ENCODE results near the gene CLRN2.

The CLRN2 gene

DNA sequence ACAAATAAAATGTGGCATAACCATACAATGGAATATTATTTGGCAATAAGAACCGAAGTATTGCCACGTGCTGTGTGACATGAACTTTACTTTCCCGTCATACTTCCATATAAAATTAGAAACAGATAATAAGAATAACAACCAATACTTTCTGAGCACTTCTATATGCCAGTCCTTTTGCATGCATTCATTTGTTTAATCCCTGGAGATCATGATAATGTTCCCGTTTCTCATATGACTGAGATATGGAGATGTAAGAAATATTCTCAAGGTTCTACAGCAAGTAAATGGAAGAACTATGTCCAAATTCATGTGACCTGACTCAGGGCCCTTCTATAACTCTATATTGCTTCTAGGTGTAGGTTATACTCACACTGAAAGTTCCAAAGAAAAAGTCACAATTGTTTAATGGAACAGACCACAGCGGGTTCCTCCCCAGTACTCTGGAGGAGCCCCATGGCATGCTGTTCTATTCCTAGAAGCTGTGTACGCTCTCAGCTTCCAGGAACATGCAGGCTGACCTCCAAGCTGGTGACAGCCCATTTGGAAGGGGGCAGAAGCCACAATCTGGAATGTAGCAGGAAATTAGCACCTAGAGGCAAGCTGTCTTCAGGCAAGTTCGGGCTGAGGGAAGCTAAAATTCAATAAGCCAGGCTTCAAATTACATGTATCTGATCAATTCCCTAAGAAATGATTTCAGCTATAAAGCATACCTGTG lies 34.6 kb upstream of the CLRN2 start:
- no peaks in the 10 kb centered on the region for H3K4me1 ChIP-seq (ENCODE audit: control insufficient read depth, low read length)
- H3K27ac ChIP-seq (ENCODE audit: low read depth, low read length), result no peak overlapping the region
- H3F3A ChIP-seq (ENCODE audit: control insufficient read depth, insufficient read depth), result no peaks in the 10 kb centered on the region
- H3K27me3 ChIP-seq (ENCODE audit: control insufficient read depth, low read length), result no peaks in the 10 kb centered on the region
- H4K20me1 ChIP-seq (ENCODE audit: control insufficient read depth, insufficient read depth, low read depth, low read length), result no peaks in the 10 kb centered on the region
- TF ChIP-seq EZH2phosphoT487 (IDR thresholded peaks at IDR 0.05; ENCODE audit: borderline replicate concordance, low read length), result no peak
- TF ChIP-seq, protein P1, sequence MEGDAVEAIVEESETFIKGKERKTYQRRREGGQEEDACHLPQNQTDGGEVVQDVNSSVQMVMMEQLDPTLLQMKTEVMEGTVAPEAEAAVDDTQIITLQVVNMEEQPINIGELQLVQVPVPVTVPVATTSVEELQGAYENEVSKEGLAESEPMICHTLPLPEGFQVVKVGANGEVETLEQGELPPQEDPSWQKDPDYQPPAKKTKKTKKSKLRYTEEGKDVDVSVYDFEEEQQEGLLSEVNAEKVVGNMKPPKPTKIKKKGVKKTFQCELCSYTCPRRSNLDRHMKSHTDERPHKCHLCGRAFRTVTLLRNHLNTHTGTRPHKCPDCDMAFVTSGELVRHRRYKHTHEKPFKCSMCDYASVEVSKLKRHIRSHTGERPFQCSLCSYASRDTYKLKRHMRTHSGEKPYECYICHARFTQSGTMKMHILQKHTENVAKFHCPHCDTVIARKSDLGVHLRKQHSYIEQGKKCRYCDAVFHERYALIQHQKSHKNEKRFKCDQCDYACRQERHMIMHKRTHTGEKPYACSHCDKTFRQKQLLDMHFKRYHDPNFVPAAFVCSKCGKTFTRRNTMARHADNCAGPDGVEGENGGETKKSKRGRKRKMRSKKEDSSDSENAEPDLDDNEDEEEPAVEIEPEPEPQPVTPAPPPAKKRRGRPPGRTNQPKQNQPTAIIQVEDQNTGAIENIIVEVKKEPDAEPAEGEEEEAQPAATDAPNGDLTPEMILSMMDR (IDR thresholded peaks at IDR 0.05; ENCODE audit: low read depth, low read length, poor library complexity, severe bottlenecking), result no peak
- no peak overlapping the region for H3K4me2 ChIP-seq (ENCODE audit: low read length)
- H3K79me2 ChIP-seq (ENCODE audit: control insufficient read depth, low read length), result no peaks in the 10 kb centered on the region
- no peak overlapping the region for H3K4me3 ChIP-seq (ENCODE audit: low read length)
- H3K9me2 ChIP-seq (replicated peaks; ENCODE audit: control insufficient read depth, low read length), result no peaks in the 10 kb centered on the region
- no peaks in the 10 kb centered on the region for H3K36me3 ChIP-seq (ENCODE audit: control insufficient read depth, low read length)
- no peaks in the 10 kb centered on the region for H3K9me3 ChIP-seq (ENCODE audit: control insufficient read depth, insufficient read depth, low read length)

DNA sequence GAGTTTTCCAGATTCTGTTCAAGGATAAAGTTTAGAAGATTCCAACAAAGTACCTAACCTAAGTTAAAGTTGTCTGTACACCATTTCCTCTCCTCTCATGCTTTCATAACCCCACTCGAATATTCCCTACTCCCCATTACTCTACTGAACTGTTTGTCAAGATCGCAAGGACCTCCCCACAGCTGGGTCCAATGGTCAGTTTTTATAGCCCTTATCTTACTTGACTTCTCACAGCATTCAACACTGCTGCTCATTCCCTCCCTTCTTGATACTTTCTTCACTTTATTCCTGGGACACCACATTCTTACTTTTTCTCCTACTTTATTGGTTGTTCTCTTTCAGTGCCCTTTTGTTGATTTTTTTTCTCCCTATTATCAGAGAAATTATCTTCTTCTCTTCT lies 34.0 kb upstream of the CLRN2 start:
- Histone ChIP-seq H3K4me1 (ENCODE audit: control insufficient read depth, low read length) (no peaks in the 10 kb centered on the region), H3K27ac (ENCODE audit: low read depth, low read length) (no peak overlapping the region), H4K20me1 (ENCODE audit: control insufficient read depth, insufficient read depth, low read depth, low read length) (no peaks in the 10 kb centered on the region), H3K27me3 (ENCODE audit: control insufficient read depth, low read length) (no peaks in the 10 kb centered on the region), H3K9me2 (replicated peaks; ENCODE audit: control insufficient read depth, low read length) (no peaks in the 10 kb centered on the region), H3K9me3 (ENCODE audit: control insufficient read depth, insufficient read depth, low read length) (no peaks in the 10 kb centered on the region), H3F3A (ENCODE audit: control insufficient read depth, insufficient read depth) (no peaks in the 10 kb centered on the region), H3K79me2 (ENCODE audit: control insufficient read depth, low read length) (no peaks in the 10 kb centered on the region), H3K36me3 (ENCODE audit: control insufficient read depth, low read length) (no peaks in the 10 kb centered on the region; the same call in 1 of the 2 replicates), H3K4me3 (ENCODE audit: low read length) (no peak overlapping the region), H3K4me2 (ENCODE audit: low read length) (no peak overlapping the region)
- no peak for TF ChIP-seq EZH2phosphoT487 (IDR thresholded peaks at IDR 0.05; ENCODE audit: borderline replicate concordance, low read length)
- TF ChIP-seq, protein P1 (IDR thresholded peaks at IDR 0.05; ENCODE audit: low read depth, low read length, poor library complexity, severe bottlenecking), result no peak

DNA sequence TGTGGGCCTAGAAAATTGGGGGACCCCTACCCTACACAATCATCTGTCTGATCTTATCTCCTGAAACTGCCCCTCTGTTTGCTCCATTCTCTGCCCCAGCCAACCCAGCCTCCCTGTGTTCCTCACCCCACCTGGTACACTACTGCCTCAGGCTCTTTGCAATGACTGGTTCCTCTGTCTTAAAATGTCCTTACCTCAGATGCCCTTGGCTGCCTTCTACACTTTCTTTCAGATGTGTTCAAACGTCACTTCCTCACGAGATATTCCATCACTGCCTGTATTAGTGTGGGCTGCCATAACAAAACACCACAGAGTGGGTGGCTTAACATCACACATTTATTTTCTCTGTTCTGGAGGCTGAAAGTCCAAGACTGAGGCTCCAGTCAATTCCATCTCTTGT lies 32.2 kb upstream of the CLRN2 start:
- H4K20me1 ChIP-seq (ENCODE audit: control insufficient read depth, insufficient read depth, low read depth, low read length), result no peaks in the 10 kb centered on the region
- no peak for TF ChIP-seq EZH2phosphoT487 (IDR thresholded peaks at IDR 0.05; ENCODE audit: borderline replicate concordance, low read length)
- TF ChIP-seq, protein P1 (IDR thresholded peaks at IDR 0.05; ENCODE audit: low read depth, low read length, poor library complexity, severe bottlenecking), result no peak
- H3K4me3 ChIP-seq (ENCODE audit: low read length), result no peak overlapping the region
- no peaks in the 10 kb centered on the region for H3K4me1 ChIP-seq (ENCODE audit: control insufficient read depth, low read length)
- H3K27ac ChIP-seq (ENCODE audit: low read depth, low read length), result no peak overlapping the region
- H3K79me2 ChIP-seq (ENCODE audit: control insufficient read depth, low read length), result no peaks in the 10 kb centered on the region
- no peaks in the 10 kb centered on the region for H3K9me2 ChIP-seq (replicated peaks; ENCODE audit: control insufficient read depth, low read length)
- no peaks in the 10 kb centered on the region for H3F3A ChIP-seq (ENCODE audit: control insufficient read depth, insufficient read depth)
- no peaks in the 10 kb centered on the region for H3K27me3 ChIP-seq (ENCODE audit: control insufficient read depth, low read length)
- no peaks in the 10 kb centered on the region for H3K9me3 ChIP-seq (ENCODE audit: control insufficient read depth, insufficient read depth, low read length)
- H3K4me2 ChIP-seq (ENCODE audit: low read length), result no peak overlapping the region
- peaks cover 13% of the 10 kb centered on the region for H3K36me3 ChIP-seq (ENCODE audit: control insufficient read depth, low read length)

Data from DOHH2 (cell line).